ENCODE results near the gene BPIFB2. TPM values are rescaled to one million over a fixed set of nuclear protein-coding genes. Genes with fewer than 3 reads are reported as not detected.

Gene BPIFB2
- total RNA-seq, 4 donors from 2014 or later, result not detected

DNA sequence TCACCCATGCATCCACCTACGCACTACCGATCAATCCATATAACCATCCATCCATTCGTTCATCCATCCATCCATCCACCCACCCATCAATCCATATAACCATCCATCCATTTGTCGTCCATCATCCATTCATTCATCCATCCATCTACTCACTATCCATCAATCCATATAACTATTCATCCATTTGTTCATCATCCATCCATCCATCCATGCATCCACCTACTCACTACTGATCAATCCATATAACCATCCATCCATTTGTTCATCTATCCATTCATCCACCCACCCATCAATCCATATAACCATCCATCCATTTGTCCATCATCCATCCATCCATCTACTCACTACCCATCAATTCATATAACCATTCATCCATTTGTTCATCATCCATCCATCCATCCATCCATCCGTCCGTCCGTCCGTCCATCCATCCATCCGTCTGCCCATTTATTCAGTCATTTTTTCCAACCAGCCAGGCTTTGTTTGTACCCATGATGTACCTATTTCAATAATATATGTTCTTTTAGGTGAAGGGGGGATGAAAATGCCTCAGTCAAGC is 17.9 kb downstream of the BPIFB2 start:
- Histone ChIP-seq H3K4me1 (no peaks in the 10 kb centered on the region), H3K4me3 (no peak overlapping the region), H3K27ac (no peak overlapping the region), H3K9me3 (no peaks in the 10 kb centered on the region), H3K36me3 (no peaks in the 10 kb centered on the region), H3K27me3 (no peaks in the 10 kb centered on the region)
- no peak for DNase-seq
- TF ChIP-seq CTCF (IDR thresholded peaks at IDR 0.05) (no peak), POLR2A (IDR thresholded peaks at IDR 0.05) (no peak)
- intact Hi-C loops (cut with DNase I; ENCODE audit: low total_unique reads), result no loop called here

- Histone ChIP-seq H3K9me3 (no peaks in the 10 kb centered on the region), H3K27ac (no peak overlapping the region), H3K4me1 (no peaks in the 10 kb centered on the region), H3K36me3 (no peaks in the 10 kb centered on the region), H3K4me3 (no peak overlapping the region), H3K27me3 (no peaks in the 10 kb centered on the region)
- intact Hi-C loops (cut with DNase I; ENCODE audit: low total_unique reads), result no loop called here
- DNase-seq, result no peak
- TF ChIP-seq CTCF (IDR thresholded peaks at IDR 0.05) (no peak), POLR2A (IDR thresholded peaks at IDR 0.05) (no peak)
Observed at GRCh38 chr20:33026072-33026778, 18.7 kb downstream of the BPIFB2 start.

DNA sequence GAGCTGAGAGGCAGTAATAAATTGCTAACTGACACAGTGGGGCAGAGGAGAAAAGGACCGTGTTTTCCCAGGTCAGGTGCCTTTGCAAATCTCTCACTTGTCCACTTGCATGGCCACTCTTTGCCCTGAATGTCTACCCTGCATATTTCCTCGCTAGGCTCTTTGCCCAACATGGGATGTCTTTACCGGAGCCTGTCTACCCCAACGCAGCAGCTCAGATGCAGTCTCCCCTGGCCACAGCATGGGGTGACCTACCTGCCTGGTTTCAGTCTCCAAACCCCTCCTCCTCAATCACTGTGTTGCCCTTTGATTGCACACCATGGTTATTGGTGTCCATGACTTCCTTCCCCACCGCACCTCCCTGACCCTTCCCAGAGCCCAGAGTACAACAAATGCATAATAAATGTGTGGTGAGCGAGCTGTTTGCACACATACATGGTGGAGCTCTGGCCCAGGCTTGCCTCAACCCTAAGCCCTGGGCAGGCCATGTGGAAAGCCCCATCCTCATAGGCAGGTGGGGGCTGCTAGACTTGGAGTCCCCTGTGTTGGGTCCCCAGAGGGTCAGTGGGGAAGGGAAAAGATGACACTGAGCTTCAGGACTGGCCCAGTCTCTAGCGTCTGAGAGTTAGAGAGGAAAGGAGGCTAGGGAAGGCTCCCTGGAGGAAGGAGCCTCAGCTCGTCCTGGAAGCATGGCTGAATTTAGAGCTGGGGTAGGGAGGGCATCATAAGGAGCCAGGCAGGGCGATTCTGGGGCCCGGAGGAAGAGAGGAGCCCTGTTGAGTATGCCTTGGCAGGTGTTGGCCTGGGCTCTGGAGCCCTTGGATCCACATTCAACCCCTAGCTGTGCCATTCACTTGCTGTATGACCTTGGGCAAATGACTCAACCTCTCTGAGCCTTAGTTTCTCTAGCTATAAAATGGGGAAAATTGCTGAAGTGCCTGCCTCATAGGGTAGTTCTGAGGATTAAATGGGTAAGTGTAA is 19.6 kb downstream of the BPIFB2 start:
- no peak overlapping the region for H3K4me3 ChIP-seq
- no peak for DNase-seq
- intact Hi-C loops (cut with DNase I; ENCODE audit: low total_unique reads), result no loop called here
- no peaks in the 10 kb centered on the region for H3K36me3 ChIP-seq
- TF ChIP-seq POLR2A (IDR thresholded peaks at IDR 0.05), result no peak
- no peak for TF ChIP-seq CTCF (IDR thresholded peaks at IDR 0.05)
- H3K27me3 ChIP-seq, result no peaks in the 10 kb centered on the region
- no peaks in the 10 kb centered on the region for H3K4me1 ChIP-seq
- H3K9me3 ChIP-seq, result no peaks in the 10 kb centered on the region
- no peak overlapping the region for H3K27ac ChIP-seq

GRCh38 chr20:33027769-33028751 is 20.6 kb downstream of the BPIFB2 start:
- no peak overlapping the region for H3K4me3 ChIP-seq
- no peaks in the 10 kb centered on the region for H3K9me3 ChIP-seq
- no peak for DNase-seq
- no peak overlapping the region for H3K27ac ChIP-seq
- TF ChIP-seq POLR2A (IDR thresholded peaks at IDR 0.05) (no peak), CTCF (IDR thresholded peaks at IDR 0.05) (no peak)
- no peaks in the 10 kb centered on the region for H3K4me1 ChIP-seq
- intact Hi-C loops (cut with DNase I; ENCODE audit: low total_unique reads), result no loop called here
- no peaks in the 10 kb centered on the region for H3K27me3 ChIP-seq
- H3K36me3 ChIP-seq, result no peaks in the 10 kb centered on the region
